DMS153 treated with DMSO at 0.1 percent for 48 hours (cell line): Measurements from ENCODE around the gene IGDCC3.

ENCODE experiments used
- DNase-seq: peaks from one replicate; lab custom pipeline; 2025; ENCODE audit not compliant: unreplicated experiment; lab: John Stamatoyannopoulos, UW

The IGDCC3 gene

GRCh38 chr15:65329984-65330735 is 47.6 kb downstream of the IGDCC3 start:
- DNase-seq, result no peak

GRCh38 chr15:65329288-65329983 is 48.4 kb downstream of the IGDCC3 start:
- no peak for DNase-seq

GRCh38 chr15:65328506-65329287 is 49.1 kb downstream of the IGDCC3 start:
- DNase-seq, result no peak

GRCh38 chr15:65327651-65328393 is 50.0 kb downstream of the IGDCC3 start:
- no peak for DNase-seq

GRCh38 chr15:65326818-65327217 is 51.0 kb downstream of the IGDCC3 start:
- DNase-seq, result no peak

- DNase-seq, result no peak
Measured at GRCh38 chr15:65326117-65326526, 51.7 kb downstream of the IGDCC3 start.

GRCh38 chr15:65323071-65323511 is 54.7 kb downstream of the IGDCC3 start:
- no peak for DNase-seq

GRCh38 chr15:65318870-65319356 is 58.9 kb downstream of the IGDCC3 start:
- no peak for DNase-seq

GRCh38 chr15:65312400-65312916 is 65.3 kb downstream of the IGDCC3 start:
- DNase-seq, result no peak

GRCh38 chr15:65311760-65312159 is 66.0 kb downstream of the IGDCC3 start:
- DNase-seq, result no peak

GRCh38 chr15:65310431-65311137 is 67.2 kb downstream of the IGDCC3 start:
- no peak for DNase-seq

GRCh38 chr15:65309882-65310418 is 67.9 kb downstream of the IGDCC3 start:
- no peak for DNase-seq

- DNase-seq, result no peak
Measured at GRCh38 chr15:65307978-65308377, 69.8 kb downstream of the IGDCC3 start.

- no peak for DNase-seq
Measured at GRCh38 chr15:65306551-65306950, 71.3 kb downstream of the IGDCC3 start.

- DNase-seq, result no peak
Measured at GRCh38 chr15:65305776-65306175, 72.0 kb downstream of the IGDCC3 start.

GRCh38 chr15:65305150-65305758 is 72.5 kb downstream of the IGDCC3 start:
- DNase-seq, result no peak

- DNase-seq, result peak; percentile 71
Measured at GRCh38 chr15:65304381-65305149, 73.2 kb downstream of the IGDCC3 start, which contains the start of gene RNU5B-1. Gene RNU5B-1, plus strand, starts transcription at chr15:65304677.

- DNase-seq, result no peak
Measured at GRCh38 chr15:65303687-65304380, 74.0 kb downstream of the IGDCC3 start.
